Spinal cord (tissue), 10 donors: ENCODE measurements around the gene COMMD2. TPM values are rescaled to one million over a fixed set of nuclear protein-coding genes. Genes with fewer than 3 reads are reported as not detected.
A peak's percentile ranks its signal among the peaks of the same experiment; 100 is the strongest.

Source experiments
- DNase-seq, 6 donors: peaks; one replicate each; pipeline versions ENCODE4 v3.0.0 to v3.0.0-alpha.2; 2013 to 2015; ENCODE audit warnings: low spot score in 6 of 6, low read depth in 4 of 6
- H3K27ac ChIP-seq: one replicate; pipeline ENCODE4 v1.5.1; 2013; ENCODE audit warnings: low read depth, low read length, control low read depth
- H3K27me3 ChIP-seq: one replicate; pipeline ENCODE4 v1.6.1; 2013; ENCODE audit warnings: low read length; ENCODE audit not compliant: control insufficient read depth, insufficient read depth
- H3K36me3 ChIP-seq: one replicate; pipeline ENCODE4 v1.6.1; 2013; ENCODE audit warnings: low read length; ENCODE audit not compliant: control insufficient read depth, insufficient read depth
- H3K4me1 ChIP-seq: one replicate; pipeline ENCODE4 v1.6.1; 2013; ENCODE audit warnings: low read length; ENCODE audit not compliant: control insufficient read depth, insufficient read depth
- H3K4me3 ChIP-seq: one replicate; pipeline ENCODE4 v1.5.1; 2013; ENCODE audit warnings: low read depth, low read length, control low read depth
- H3K9me3 ChIP-seq: one replicate; pipeline ENCODE4 v1.6.1; 2013; ENCODE audit warnings: low read length; ENCODE audit not compliant: control insufficient read depth, insufficient read depth
- WGBS: methylation state at CpG from one replicate; pipeline ENCODE4 v1.1.5; 2013; ENCODE audit warnings: missing lambda C conversion rate; ENCODE audit not compliant: insufficient coverage; 5-methylcytosine and 5-hydroxymethylcytosine counted together
- polyA plus RNA-seq, 2 donors: library from polyadenylated mRNA; unstranded; fragments of 120-200 nt; gene quantifications; one replicate each; pipeline ENCODE4 v1.2.1, GENCODE V29; 2013; ENCODE audit not compliant: insufficient read length in 2 of 2
- total RNA-seq, 2 donors: library from RNA; depleted of rRNA in 1 of 2; stranded (reverse); fragments of 120-200 nt in 1 of 2; fragments of >200 nt in 1 of 2; gene quantifications; one replicate each; pipeline versions ENCODE4 v1.2.3 to v1.2.4, GENCODE V29; 2013 to 2014
- donor health status: healthy.

The COMMD2 gene
- total and polyA plus RNA-seq, 4 donors, result 49.4 to 65.2 (median 61.0) TPM

GRCh38 chr3:149716984-149717383 is 35.3 kb downstream of the COMMD2 start:
- 79% methylated on average over 2 of the region's 6 CpGs for WGBS
- no peak for DNase-seq
- no peaks in the 10 kb centered on the region for H3K27me3 ChIP-seq

GRCh38 chr3:149715247-149715646 is 37.0 kb downstream of the COMMD2 start:
- DNase-seq, result no peak
- no peak overlapping the region for H3K27ac ChIP-seq
- H3K27me3 ChIP-seq, result no peaks in the 10 kb centered on the region
- WGBS, result 94% methylated on average over 11 of the region's 13 CpGs
- H3K9me3 ChIP-seq, result no peaks in the 10 kb centered on the region
- H3K36me3 ChIP-seq, result peaks cover 7% of the 10 kb centered on the region
- no peaks in the 10 kb centered on the region for H3K4me1 ChIP-seq
- no peak overlapping the region for H3K4me3 ChIP-seq

More at GRCh38 chr3:149716984-149717383, 35.3 kb downstream of the COMMD2 start:
- H3K4me1 ChIP-seq, result no peaks in the 10 kb centered on the region
- peaks cover 4% of the 10 kb centered on the region for H3K9me3 ChIP-seq
- no peak overlapping the region for H3K27ac ChIP-seq
- H3K4me3 ChIP-seq, result no peak overlapping the region
- H3K36me3 ChIP-seq, result peaks cover 7% of the 10 kb centered on the region

- WGBS, result 93% methylated on average over 38 of the region's 38 CpGs
- H3K27me3 ChIP-seq, result no peaks in the 10 kb centered on the region
- no peak for DNase-seq
- no peak overlapping the region for H3K4me3 ChIP-seq
- peaks cover 7% of the 10 kb centered on the region for H3K36me3 ChIP-seq
- H3K4me1 ChIP-seq, result no peaks in the 10 kb centered on the region
- H3K27ac ChIP-seq, result no peak overlapping the region
- no peaks in the 10 kb centered on the region for H3K9me3 ChIP-seq
Measured at GRCh38 chr3:149713730-149714654, 38.3 kb downstream of the COMMD2 start.

- WGBS, result 80% methylated on average over 1 of the region's 3 CpGs
- peak; percentile 21 to 85 (median 34) for DNase-seq
- H3K4me1 ChIP-seq, result peaks cover 3% of the 10 kb centered on the region
- no peaks in the 10 kb centered on the region for H3K9me3 ChIP-seq
- no peak overlapping the region for H3K4me3 ChIP-seq
- H3K27me3 ChIP-seq, result no peaks in the 10 kb centered on the region
- no peaks in the 10 kb centered on the region for H3K36me3 ChIP-seq
- peak overlapping the region; percentile 34 for H3K27ac ChIP-seq
Measured at GRCh38 chr3:149706905-149707304, 45.4 kb downstream of the COMMD2 start.

GRCh38 chr3:149705416-149705815 is 46.9 kb downstream of the COMMD2 start:
- Histone ChIP-seq H3K36me3 (no peaks in the 10 kb centered on the region), H3K4me3 (no peak overlapping the region), H3K27me3 (no peaks in the 10 kb centered on the region), H3K9me3 (no peaks in the 10 kb centered on the region), H3K4me1 (peaks cover 3% of the 10 kb centered on the region), H3K27ac (no peak overlapping the region)
- no peak for DNase-seq

GRCh38 chr3:149703466-149703865 is 48.8 kb downstream of the COMMD2 start:
- DNase-seq, result no peak
- Histone ChIP-seq H3K27ac (no peak overlapping the region), H3K9me3 (peaks cover 5% of the 10 kb centered on the region), H3K4me3 (no peak overlapping the region), H3K27me3 (no peaks in the 10 kb centered on the region), H3K4me1 (peaks cover 3% of the 10 kb centered on the region), H3K36me3 (no peaks in the 10 kb centered on the region)
- WGBS, result 80% methylated on average over 1 of the region's 2 CpGs

GRCh38 chr3:149702691-149703441 is 49.4 kb downstream of the COMMD2 start:
- WGBS, result no CpG with 5 or more reads among the region's 4 CpGs
- Histone ChIP-seq H3K9me3 (peaks cover 7% of the 10 kb centered on the region), H3K36me3 (no peaks in the 10 kb centered on the region), H3K27me3 (no peaks in the 10 kb centered on the region), H3K4me3 (no peak overlapping the region), H3K4me1 (peaks cover 3% of the 10 kb centered on the region), H3K27ac (no peak overlapping the region)
- peak in 1 of 6 donors; percentile 81 for DNase-seq

- Histone ChIP-seq H3K27ac (no peak overlapping the region), H3K27me3 (no peaks in the 10 kb centered on the region), H3K36me3 (no peaks in the 10 kb centered on the region), H3K9me3 (peaks cover 11% of the 10 kb centered on the region), H3K4me3 (no peak overlapping the region), H3K4me1 (peaks cover under 1% of the 10 kb centered on the region)
- peak in 1 of 6 donors; percentile 14 for DNase-seq
- 100% methylated on average over 1 of the region's 1 CpG for WGBS
Measured at GRCh38 chr3:149701977-149702350, 50.3 kb downstream of the COMMD2 start.

- no CpG with 5 or more reads among the region's 12 CpGs for WGBS
- Histone ChIP-seq H3K27me3 (no peaks in the 10 kb centered on the region), H3K4me1 (no peaks in the 10 kb centered on the region), H3K9me3 (peaks cover 11% of the 10 kb centered on the region), H3K36me3 (no peaks in the 10 kb centered on the region), H3K4me3 (no peak overlapping the region), H3K27ac (no peak overlapping the region)
- no peak for DNase-seq
Measured at GRCh38 chr3:149701206-149701976, 50.9 kb downstream of the COMMD2 start.
